ENCODE results near the gene TRPC3.

DNA sequence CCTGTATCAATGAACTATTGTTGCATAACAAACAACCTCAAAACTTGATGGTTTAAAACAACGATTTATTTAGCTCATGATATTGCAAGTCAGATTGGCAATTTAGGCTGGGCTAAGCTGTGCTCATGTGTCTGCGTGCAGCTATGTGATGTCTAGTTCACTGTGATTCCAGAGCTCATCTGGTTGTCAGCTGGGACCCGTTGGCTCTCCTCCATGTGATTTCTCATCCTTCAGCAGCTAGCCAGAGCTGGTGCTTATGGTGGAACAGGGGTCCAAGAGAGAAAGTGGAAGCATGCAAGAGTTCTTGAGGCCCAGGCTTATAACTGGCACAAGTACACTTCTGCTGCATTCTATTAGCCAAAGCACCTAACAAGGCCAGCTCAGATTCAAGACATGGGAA is 28.8 kb upstream of the TRPC3 start:
- TF ChIP-seq POLR2A (IDR thresholded peaks at IDR 0.05; ENCODE audit: low read depth, low read length) (no peak), POLR2AphosphoS5 (IDR thresholded peaks at IDR 0.05; ENCODE audit: low read depth, low read length) (no peak), TAF1 (IDR thresholded peaks at IDR 0.05; ENCODE audit: borderline replicate concordance, low read depth, low read length) (no peak)
